H9 (cell line): ENCODE measurements around the gene ITPR2. TPM values are rescaled to one million over a fixed set of nuclear protein-coding genes. Genes with fewer than 3 reads are reported as not detected.

ENCODE experiments used
- DNase-seq: peaks from one replicate; pipeline ENCODE4 v3.0.0-alpha.2; 2017
- H2AFZ ChIP-seq: one replicate; pipeline ENCODE4 v1.6.1; 2013; ENCODE audit warnings: mild to moderate bottlenecking, low read length, control low read depth, moderate library complexity
- H2AK5ac ChIP-seq: 2 replicates; pipeline ENCODE4 v1.6.1; 2013; ENCODE audit warnings: low read length, control low read depth, mixed read lengths; ENCODE audit not compliant: insufficient read length
- H2BK120ac ChIP-seq: one replicate; pipeline ENCODE4 v1.6.1; 2013; ENCODE audit warnings: low read depth, mild to moderate bottlenecking, low read length, control low read depth, inconsistent platforms; ENCODE audit not compliant: poor library complexity, severe bottlenecking
- H2BK12ac ChIP-seq: 2 replicates; pipeline ENCODE4 v1.6.1; 2013; ENCODE audit warnings: low read length, control low read depth, mixed read lengths, low read depth; ENCODE audit not compliant: insufficient read length
- H2BK15ac ChIP-seq: 2 replicates; pipeline ENCODE4 v1.6.1; 2013; ENCODE audit warnings: low read depth, low read length, control low read depth
- H2BK20ac ChIP-seq: one replicate; pipeline ENCODE4 v1.6.1; 2013; ENCODE audit warnings: low read depth, mild to moderate bottlenecking, low read length, control low read depth, inconsistent platforms; ENCODE audit not compliant: poor library complexity, severe bottlenecking
- H2BK5ac ChIP-seq: 2 replicates; pipeline ENCODE4 v1.6.1; 2013; ENCODE audit warnings: low read length, control low read depth, mixed read lengths; ENCODE audit not compliant: insufficient read length
- H3K14ac ChIP-seq: 2 replicates; pipeline ENCODE4 v1.6.1; 2013; ENCODE audit warnings: low read length, control low read depth; ENCODE audit not compliant: insufficient read depth
- H3K18ac ChIP-seq: 2 replicates; pipeline ENCODE4 v1.6.1; 2013; ENCODE audit warnings: low read depth, mild to moderate bottlenecking, mixed read lengths, low read length, control low read depth; ENCODE audit not compliant: insufficient read length
- H3K23ac ChIP-seq: 2 replicates; pipeline ENCODE4 v1.6.1; 2013; ENCODE audit warnings: low read length, control low read depth, mixed read lengths, low read depth; ENCODE audit not compliant: insufficient read length
- H3K23me2 ChIP-seq: 2 replicates; pipeline ENCODE4 v1.6.1; 2013; ENCODE audit warnings: low read depth, mild to moderate bottlenecking, mixed read lengths, low read length, control low read depth; ENCODE audit not compliant: insufficient read length, poor library complexity, severe bottlenecking
- H3K27ac ChIP-seq: 2 replicates; pipeline ENCODE4 v1.5.1; 2013; ENCODE audit warnings: low read length, control low read depth, mixed read lengths, low read depth; ENCODE audit not compliant: insufficient read length
- H3K27me3 ChIP-seq: 2 replicates; pipeline ENCODE4 v1.6.1; 2013; ENCODE audit warnings: low read length, control low read depth, inconsistent platforms; ENCODE audit not compliant: insufficient read depth
- H3K4ac ChIP-seq: 2 replicates; pipeline ENCODE4 v1.6.1; 2013; ENCODE audit warnings: low read depth, mild to moderate bottlenecking, control low read depth, inconsistent platforms, low read length, moderate library complexity
- H3K4me1 ChIP-seq: 2 replicates; pipeline ENCODE4 v1.6.1; 2013; ENCODE audit warnings: low read length, control low read depth, inconsistent platforms; ENCODE audit not compliant: insufficient read depth
- H3K4me2 ChIP-seq: 2 replicates; pipeline ENCODE4 v1.6.1; 2013; ENCODE audit warnings: low read length, control low read depth, mixed read lengths; ENCODE audit not compliant: insufficient read length, insufficient read depth
- H3K56ac ChIP-seq: 2 replicates; pipeline ENCODE4 v1.6.1; 2013; ENCODE audit warnings: low read depth, mild to moderate bottlenecking, mixed read lengths, low read length, control low read depth; ENCODE audit not compliant: insufficient read length
- H3K79me1 ChIP-seq: 2 replicates; pipeline ENCODE4 v1.6.1; 2013; ENCODE audit warnings: low read depth, mild to moderate bottlenecking, moderate library complexity, low read length, control low read depth, inconsistent platforms; ENCODE audit not compliant: insufficient read depth, poor library complexity, severe bottlenecking
- H3K79me2 ChIP-seq: 2 replicates; pipeline ENCODE4 v1.6.1; 2013; ENCODE audit warnings: low read length, control low read depth, inconsistent platforms; ENCODE audit not compliant: insufficient read depth
- H3K9ac ChIP-seq: 2 replicates; pipeline ENCODE4 v1.6.1; 2013; ENCODE audit warnings: low read length, control low read depth, mixed read lengths; ENCODE audit not compliant: insufficient read length; ENCODE audit errors: extremely low read depth
- H3K9me3 ChIP-seq: one replicate; pipeline ENCODE4 v1.6.1; 2013; ENCODE audit warnings: low read depth, low read length, inconsistent platforms; ENCODE audit not compliant: control insufficient read depth
- H3T11ph ChIP-seq: one replicate; pipeline ENCODE4 v1.6.1; 2013; ENCODE audit warnings: mild to moderate bottlenecking, low read length, control low read depth, inconsistent platforms
- H4K20me1 ChIP-seq: one replicate; pipeline ENCODE4 v1.6.1; 2013; ENCODE audit not compliant: control insufficient read depth, insufficient read length, insufficient read depth
- H4K5ac ChIP-seq: 2 replicates; pipeline ENCODE4 v1.6.1; 2013; ENCODE audit warnings: low read depth, mild to moderate bottlenecking, mixed read lengths, low read length, control low read depth; ENCODE audit not compliant: insufficient read length
- H4K8ac ChIP-seq: replicated peaks from 2 replicates; pipeline ENCODE4 v1.6.1; 2013; ENCODE audit warnings: low read length, control low read depth, mixed read lengths, low read depth; ENCODE audit not compliant: insufficient read length
- H4K91ac ChIP-seq: 2 replicates; pipeline ENCODE4 v1.6.1; 2013; ENCODE audit warnings: low read depth, mild to moderate bottlenecking, moderate library complexity, mixed read lengths, low read length, control low read depth; ENCODE audit not compliant: insufficient read length
- H3K27ac Mint-ChIP-seq, 3 experiments: 2 replicates in 2 of 3; 3 replicates in 1 of 3; pipeline ENCODE4 v1.8.0; 2020 to 2021; ENCODE audit warnings: mixed read lengths in 3 of 3, mild to moderate bottlenecking in 1 of 3, moderate library complexity in 1 of 3
- H3K27me3 Mint-ChIP-seq: 2 replicates; pipeline ENCODE4 v1.8.0; 2021; ENCODE audit warnings: low read depth, mild to moderate bottlenecking, moderate library complexity, mixed read lengths
- H3K36me3 Mint-ChIP-seq, 3 experiments: 2 replicates in 2 of 3; 3 replicates in 1 of 3; pipeline ENCODE4 v1.8.0; 2020 to 2021; ENCODE audit warnings: low read depth in 3 of 3, mixed read lengths in 3 of 3; ENCODE audit not compliant: insufficient read depth in 1 of 3
- H3K4me1 Mint-ChIP-seq, 2 experiments: 2 replicates each; pipeline ENCODE4 v1.8.0; 2020; ENCODE audit warnings: mixed read lengths in 2 of 2
- H3K4me3 Mint-ChIP-seq, 2 experiments: 2 replicates in 1 of 2; 3 replicates in 1 of 2; pipeline ENCODE4 v1.8.0; 2020 to 2021; ENCODE audit warnings: mild to moderate bottlenecking in 2 of 2, mixed read lengths in 2 of 2, moderate library complexity in 1 of 2
- H3K9me3 Mint-ChIP-seq, 2 experiments: 2 replicates in 1 of 2; 3 replicates in 1 of 2; pipeline ENCODE4 v1.8.0; 2020; ENCODE audit warnings: mild to moderate bottlenecking in 2 of 2, mixed read lengths in 2 of 2, moderate library complexity in 1 of 2
- CTCF ChIP-seq: fragments of 200-600 bp; sonication (generic); conservative IDR thresholded peaks from 3 replicates; pipeline ENCODE4 v1.8.0; 2021; ENCODE audit warnings: antibody characterized with exemption, mild to moderate bottlenecking
- WGBS: extraction: QIAGEN DNeasy Blood & Tissue Kit; methylation state at CpG from one replicate; pipeline ENCODE4 v1.1.7; 2013; ENCODE audit warnings: missing lambda C conversion rate, low lambda C conversion rate, mixed read lengths; ENCODE audit not compliant: insufficient read length; ENCODE audit errors: extremely low coverage; 5-methylcytosine and 5-hydroxymethylcytosine counted together
- total RNA-seq: library from RNA; stranded (reverse); gene quantifications from 2 replicates; pipeline ENCODE4 v1.2.1, GENCODE V29; 2021

ITPR2 gene
- total RNA-seq, 1 experiment from 2014 or later: 14.8 TPM

GRCh38 chr12:26338586-26339572 is 494.1 kb downstream of the ITPR2 start:
- Histone ChIP-seq H3K9ac (no peak overlapping the region), H2AFZ (no peak overlapping the region), H2BK20ac (no peak overlapping the region), H3K23ac (no peak overlapping the region), H2AK5ac (no peak overlapping the region), H3K56ac (no peak overlapping the region), H3T11ph (no peak overlapping the region), H4K20me1 (no peaks in the 10 kb centered on the region), H3K14ac (no peak overlapping the region), H2BK5ac (no peak overlapping the region), H3K79me1 (no peaks in the 10 kb centered on the region), H3K4ac (no peak overlapping the region), H4K5ac (no peak overlapping the region), H2BK15ac (no peak overlapping the region), H3K27ac (no peak overlapping the region), H3K23me2 (no peaks in the 10 kb centered on the region), H3K9me3 (no peaks in the 10 kb centered on the region), H3K18ac (no peak overlapping the region), H3K79me2 (no peaks in the 10 kb centered on the region), H3K4me2 (no peak overlapping the region), H2BK12ac (no peak overlapping the region), H2BK120ac (no peak overlapping the region), H3K4me1 (no peaks in the 10 kb centered on the region), H3K27me3 (no peaks in the 10 kb centered on the region), H4K91ac (no peak overlapping the region), H4K8ac (no peak overlapping the region)
- H3K4me1 Mint-ChIP-seq: peaks cover 14 to 17% of the 10 kb centered on the region in 2 experiments
- no peaks in the 10 kb centered on the region; a peak in 2 of 7 replicates for H3K36me3 Mint-ChIP-seq
- WGBS: no CpG with 5 or more reads among the region's 11 CpGs
- no peak for DNase-seq
- TF ChIP-seq CTCF: no peak
- no peaks in the 10 kb centered on the region for H3K27me3 Mint-ChIP-seq
- no peak overlapping the region for H3K27ac Mint-ChIP-seq
- no peaks in the 10 kb centered on the region for H3K9me3 Mint-ChIP-seq
- no peak overlapping the region for H3K4me3 Mint-ChIP-seq
